ENCODE results near the gene SF3B2.
"Not testable (repeated sequence)": the region's sequence is repeated elsewhere in the genome, so short reads cannot be mapped to it uniquely, and the experiment has no call there.

Gene SF3B2

GRCh38 chr11:66111158-66111557 is 59.0 kb downstream of the SF3B2 start:
- no peak for DNase-seq (ENCODE audit: low read depth)

GRCh38 chr11:66112041-66112491 is 59.9 kb downstream of the SF3B2 start:
- DNase-seq (ENCODE audit: low read depth): peak; percentile 26

GRCh38 chr11:66112601-66113499 is 60.7 kb downstream of the SF3B2 start:
- peak; percentile 92 for DNase-seq (ENCODE audit: low read depth)

- DNase-seq (ENCODE audit: low read depth): not testable (repeated sequence)
These were observed 62.8 kb downstream of the SF3B2 start for GRCh38 chr11:66114957-66115356.

- peak; percentile 56 for DNase-seq (ENCODE audit: low read depth)
These were observed 63.6 kb downstream of the SF3B2 start for GRCh38 chr11:66115638-66116301.

- DNase-seq (ENCODE audit: low read depth): peak; percentile 29
These were observed 64.6 kb downstream of the SF3B2 start for GRCh38 chr11:66116576-66117361.

- DNase-seq (ENCODE audit: low read depth): peak; percentile 11
These were observed 66.7 kb downstream of the SF3B2 start for GRCh38 chr11:66118847-66119246.
